Measurements from ENCODE around the gene ZNF710. TPM values are rescaled to one million over a fixed set of nuclear protein-coding genes. Genes with fewer than 3 reads are reported as not detected.

The ZNF710 gene
- total RNA-seq, 1 experiment from 2014 or later: 6.3 TPM

GRCh38 chr15:90001683-90002427 lies 731 bp downstream of the ZNF710 start:
- Histone ChIP-seq H3K36me3 (no peaks in the 10 kb centered on the region), H3K9me3 (replicated peaks) (no peaks in the 10 kb centered on the region), H3K4me1 (peaks cover 2% of the 10 kb centered on the region; the same call in 1 of the 2 replicates), H3K4me3 (peak overlapping the region; percentile 92), H3K27me3 (no peaks in the 10 kb centered on the region), H3K27ac (peak overlapping the region; percentile 35; the same call in 1 of the 2 replicates)
- DNase-seq: peak; percentile 44 to 56

DNA sequence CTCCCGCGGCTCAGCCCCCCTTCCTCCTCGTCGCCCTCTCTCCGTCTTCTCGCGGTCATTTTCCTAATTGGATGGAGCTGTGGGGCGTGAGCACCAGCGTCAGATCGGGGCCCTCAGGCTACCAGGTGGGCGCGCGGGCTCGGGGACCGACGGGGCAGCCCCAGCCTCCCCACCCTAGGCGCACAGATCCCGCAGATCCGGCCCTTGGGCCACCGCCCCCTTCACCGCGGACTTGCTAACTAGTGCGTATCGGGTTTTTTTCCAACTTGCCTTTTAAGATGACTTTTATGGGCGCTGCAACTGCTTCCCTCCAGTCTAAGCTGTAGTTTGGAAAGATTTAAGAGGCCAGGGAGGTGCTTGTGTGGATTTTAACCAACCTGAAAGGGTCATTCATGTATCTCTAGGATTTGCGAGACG lies 1.3 kb downstream of the ZNF710 start:
- DNase-seq: peak; percentile 45 to 57
- H3K27ac ChIP-seq: no peak overlapping the region

DNA sequence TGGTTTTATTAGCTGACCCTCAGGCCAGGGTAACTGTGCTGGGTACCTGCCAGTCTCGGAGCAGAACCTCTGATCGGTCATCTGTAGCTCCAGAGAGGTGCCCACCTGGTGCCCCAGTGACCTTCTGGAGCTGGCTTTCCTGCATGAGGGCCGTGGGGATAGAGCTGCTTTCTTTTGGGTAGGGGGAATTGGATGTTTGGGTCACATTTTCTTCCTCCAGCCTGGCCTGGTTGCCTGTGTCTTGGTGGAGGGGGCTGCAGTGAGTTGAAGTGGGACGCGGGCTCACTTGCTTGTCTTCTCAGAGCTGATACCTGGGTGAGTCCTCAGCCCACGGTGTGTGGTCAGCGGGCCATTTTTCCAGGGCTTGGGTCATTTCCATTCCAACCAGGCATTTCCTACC lies 2.6 kb downstream of the ZNF710 start:
- no peaks in the 10 kb centered on the region for H3K9me3 ChIP-seq (replicated peaks)
- no peaks in the 10 kb centered on the region for H3K4me1 ChIP-seq
- no peak overlapping the region for H3K4me3 ChIP-seq
- no peaks in the 10 kb centered on the region for H3K36me3 ChIP-seq
- no peak overlapping the region for H3K27ac ChIP-seq
- no peak for DNase-seq
- no peaks in the 10 kb centered on the region for H3K27me3 ChIP-seq

More for the DNA sequence above, 1.3 kb downstream of the ZNF710 start:
- Histone ChIP-seq H3K9me3 (replicated peaks) (no peaks in the 10 kb centered on the region), H3K36me3 (no peaks in the 10 kb centered on the region), H3K4me3 (peak overlapping the region; percentile 92), H3K27me3 (no peaks in the 10 kb centered on the region), H3K4me1 (peaks cover 2% of the 10 kb centered on the region; the same call in 1 of the 2 replicates)

- H3K27ac ChIP-seq: no peak overlapping the region
- no peaks in the 10 kb centered on the region for H3K4me1 ChIP-seq
- DNase-seq: no peak
- no peaks in the 10 kb centered on the region for H3K27me3 ChIP-seq
- no peaks in the 10 kb centered on the region for H3K9me3 ChIP-seq (replicated peaks)
- no peak overlapping the region for H3K4me3 ChIP-seq
- H3K36me3 ChIP-seq: no peaks in the 10 kb centered on the region
Observed at GRCh38 chr15:90004252-90004651, 3.1 kb downstream of the ZNF710 start.

- Histone ChIP-seq H3K27ac (no peak overlapping the region), H3K36me3 (no peaks in the 10 kb centered on the region), H3K4me1 (no peaks in the 10 kb centered on the region), H3K4me3 (no peak overlapping the region), H3K9me3 (replicated peaks) (no peaks in the 10 kb centered on the region), H3K27me3 (no peaks in the 10 kb centered on the region)
- DNase-seq: no peak
Observed at GRCh38 chr15:90004671-90005070, 3.5 kb downstream of the ZNF710 start.

DNA sequence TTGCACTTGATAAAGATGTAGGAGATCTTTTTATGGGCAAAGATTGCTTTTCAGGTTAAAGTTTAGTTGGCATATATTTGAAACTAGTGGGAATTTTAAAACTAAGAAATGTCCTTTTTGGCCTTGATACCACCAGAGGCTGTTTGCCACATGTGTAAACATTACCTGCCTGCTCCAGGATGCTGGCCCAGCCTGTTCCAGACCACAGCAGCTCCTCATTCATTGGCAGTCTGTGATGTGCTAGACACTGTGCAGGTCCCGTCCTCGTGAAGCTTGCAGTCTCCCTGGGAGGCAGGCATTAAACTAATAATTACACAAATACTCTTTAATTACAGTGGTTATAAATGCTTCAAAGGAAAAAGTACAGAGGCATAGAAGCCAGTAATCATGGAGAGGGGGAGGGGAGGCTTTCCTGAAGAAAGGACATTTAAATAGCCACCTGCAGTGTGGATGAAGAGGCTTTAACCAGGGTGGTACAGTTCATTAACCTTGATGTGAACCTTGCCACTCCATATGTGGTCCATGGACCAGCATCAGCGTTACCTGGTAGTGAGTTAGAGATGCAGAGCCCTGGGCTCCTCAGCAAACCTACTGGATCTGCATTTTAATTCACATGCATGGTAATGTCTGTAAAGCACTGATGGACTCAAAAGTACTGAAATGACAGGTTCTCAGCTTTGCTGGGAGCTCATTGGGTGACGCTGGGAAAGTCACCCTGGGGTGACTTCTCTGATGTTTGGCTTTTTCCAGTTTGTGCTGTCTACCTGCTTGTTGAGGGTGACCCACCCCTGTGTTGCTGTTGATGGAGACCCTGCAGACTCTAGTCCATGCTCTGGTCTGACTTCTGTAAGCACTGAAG lies 5.3 kb downstream of the ZNF710 start:
- no peaks in the 10 kb centered on the region for H3K9me3 ChIP-seq (replicated peaks)
- H3K36me3 ChIP-seq: no peaks in the 10 kb centered on the region
- H3K4me3 ChIP-seq: no peak overlapping the region
- H3K27ac ChIP-seq: no peak overlapping the region
- no peaks in the 10 kb centered on the region for H3K4me1 ChIP-seq
- H3K27me3 ChIP-seq: no peaks in the 10 kb centered on the region
- DNase-seq: no peak

- no peaks in the 10 kb centered on the region for H3K4me1 ChIP-seq
- H3K27me3 ChIP-seq: no peaks in the 10 kb centered on the region
- no peak overlapping the region for H3K27ac ChIP-seq
- H3K36me3 ChIP-seq: no peaks in the 10 kb centered on the region
- H3K9me3 ChIP-seq (replicated peaks): no peaks in the 10 kb centered on the region
- H3K4me3 ChIP-seq: no peak overlapping the region
- DNase-seq: no peak
Observed at GRCh38 chr15:90007076-90007460, 5.9 kb downstream of the ZNF710 start.

DNA sequence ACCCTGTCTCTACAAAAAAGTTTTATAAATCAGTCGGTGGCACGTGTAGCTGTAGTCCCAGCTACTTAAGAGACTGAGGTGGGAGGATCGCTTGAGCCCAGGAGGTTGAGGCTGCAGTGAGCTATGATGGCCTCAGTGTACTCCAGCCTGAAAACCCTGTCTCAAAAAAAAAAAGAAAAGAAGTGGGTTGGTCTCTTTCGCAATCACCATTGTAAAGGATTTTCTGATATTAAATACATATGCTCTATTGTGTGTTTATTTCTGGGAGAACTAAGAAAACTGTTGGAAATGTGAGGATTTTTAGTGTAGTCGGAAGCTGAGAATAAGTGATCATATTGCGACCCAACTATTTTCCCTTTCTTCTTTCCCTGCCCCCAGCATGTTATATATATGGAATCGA lies 7.5 kb downstream of the ZNF710 start:
- no peak for DNase-seq
- Histone ChIP-seq H3K27me3 (no peaks in the 10 kb centered on the region), H3K27ac (no peak overlapping the region), H3K4me1 (no peaks in the 10 kb centered on the region), H3K9me3 (replicated peaks) (no peaks in the 10 kb centered on the region; the same call in 1 of the 2 replicates), H3K4me3 (no peak overlapping the region), H3K36me3 (no peaks in the 10 kb centered on the region)

GRCh38 chr15:90009301-90010022 lies 8.3 kb downstream of the ZNF710 start:
- Histone ChIP-seq H3K27ac (no peak overlapping the region), H3K9me3 (replicated peaks) (no peaks in the 10 kb centered on the region; the same call in 1 of the 2 replicates), H3K4me3 (no peak overlapping the region), H3K36me3 (no peaks in the 10 kb centered on the region), H3K27me3 (no peaks in the 10 kb centered on the region), H3K4me1 (no peaks in the 10 kb centered on the region)
- no peak for DNase-seq

DNA sequence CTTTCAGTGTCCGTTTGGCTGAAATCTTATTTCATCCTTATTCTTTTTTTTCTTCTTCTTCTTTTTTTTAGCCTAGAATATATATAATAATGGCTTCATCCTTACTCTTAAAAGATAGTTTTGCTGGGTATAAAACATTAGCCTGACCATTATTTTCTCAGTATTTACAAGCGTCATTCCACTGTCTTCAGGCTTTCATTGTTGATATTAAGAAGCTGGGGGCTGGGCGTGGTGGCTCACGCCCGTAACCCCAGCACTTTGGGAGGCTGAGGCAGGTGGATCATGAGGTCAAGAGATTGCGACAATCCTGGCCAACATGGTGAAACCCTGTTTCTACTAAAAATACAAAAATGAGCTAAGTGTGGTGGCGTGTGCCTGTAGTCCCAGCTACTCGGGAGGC lies 10.6 kb downstream of the ZNF710 start:
- Histone ChIP-seq H3K27me3 (no peaks in the 10 kb centered on the region), H3K36me3 (no peaks in the 10 kb centered on the region), H3K9me3 (replicated peaks) (no peaks in the 10 kb centered on the region; the same call in 1 of the 2 replicates), H3K4me1 (no peaks in the 10 kb centered on the region), H3K27ac (no peak overlapping the region), H3K4me3 (no peak overlapping the region)
- DNase-seq: no peak

- Histone ChIP-seq H3K36me3 (no peaks in the 10 kb centered on the region), H3K4me3 (no peak overlapping the region), H3K4me1 (no peaks in the 10 kb centered on the region), H3K9me3 (replicated peaks) (no peaks in the 10 kb centered on the region; the same call in 1 of the 2 replicates), H3K27me3 (no peaks in the 10 kb centered on the region), H3K27ac (no peak overlapping the region)
- DNase-seq: no peak
Observed at GRCh38 chr15:90013503-90013937, 12.4 kb downstream of the ZNF710 start.

- H3K4me3 ChIP-seq: no peak overlapping the region
- no peaks in the 10 kb centered on the region; the same call in 1 of the 2 replicates for H3K9me3 ChIP-seq (replicated peaks)
- H3K27me3 ChIP-seq: no peaks in the 10 kb centered on the region
- no peaks in the 10 kb centered on the region for H3K4me1 ChIP-seq
- H3K36me3 ChIP-seq: no peaks in the 10 kb centered on the region
- H3K27ac ChIP-seq: no peak overlapping the region
- DNase-seq: no peak
Observed at GRCh38 chr15:90015294-90015693, 14.2 kb downstream of the ZNF710 start.

GRCh38 chr15:90015749-90016148 lies 14.6 kb downstream of the ZNF710 start:
- Histone ChIP-seq H3K4me3 (no peak overlapping the region), H3K4me1 (no peaks in the 10 kb centered on the region), H3K36me3 (no peaks in the 10 kb centered on the region), H3K27ac (no peak overlapping the region), H3K9me3 (replicated peaks) (no peaks in the 10 kb centered on the region; the same call in 1 of the 2 replicates), H3K27me3 (no peaks in the 10 kb centered on the region)
- DNase-seq: no peak

GRCh38 chr15:90016721-90017120 lies 15.6 kb downstream of the ZNF710 start:
- Histone ChIP-seq H3K4me1 (no peaks in the 10 kb centered on the region), H3K27ac (no peak overlapping the region), H3K36me3 (no peaks in the 10 kb centered on the region), H3K27me3 (no peaks in the 10 kb centered on the region), H3K4me3 (no peak overlapping the region), H3K9me3 (replicated peaks) (no peaks in the 10 kb centered on the region; the same call in 1 of the 2 replicates)
- no peak for DNase-seq

Data from SJCRH30 (cell line).